IMR-90 (cell line): ENCODE results near the gene NKAIN4. TPM values are rescaled to one million over a fixed set of nuclear protein-coding genes. Genes with fewer than 3 reads are reported as not detected.

Experiments used
- ATAC-seq: fragments of 200-7000 bp; cut with Tn5 transposase; 2 replicates; pipeline ENCODE4 v1.9.1; 2020; ENCODE audit warnings: low read depth, mild to moderate bottlenecking, moderate library complexity
- BruUV-seq: library from RNA; stranded (reverse); fragments of 400-500 nt; replicated peaks from 2 replicates; lab custom pipeline; 2021; lab: Mats Ljungman, UMichigan
- CTCF ChIA-PET: fragments of 300-600 bp; formaldehyde crosslinking; extraction: SDS; loops from one replicate; lab custom pipeline; 2021; ENCODE audit warnings: antibody characterized with exemption; lab: Yijun Ruan, JAX
- POLR2A ChIA-PET: fragments of 300-600 bp; sonication (Branson Sonifier 250); formaldehyde crosslinking; loops from one replicate; lab custom pipeline; 2022; ENCODE audit warnings: antibody characterized with exemption; ENCODE audit not compliant: unreplicated experiment; lab: Charles Lee
- DNase-seq: peaks from one replicate; pipeline ENCODE4 v3.0.0; 2013
- H2AFZ ChIP-seq: replicated peaks from 2 replicates; pipeline ENCODE3; 2013; ENCODE audit warnings: low read length, mild to moderate bottlenecking; ENCODE audit not compliant: poor library complexity
- H2AK5ac ChIP-seq: 2 replicates; pipeline ENCODE4 v1.6.1; 2013; ENCODE audit warnings: low read depth, low read length, inconsistent platforms
- H2AK9ac ChIP-seq: replicated peaks from 2 replicates; pipeline ENCODE3; 2013; ENCODE audit warnings: mild to moderate bottlenecking, low read depth, low read length, moderate library complexity; ENCODE audit not compliant: poor library complexity
- H2BK120ac ChIP-seq: 2 replicates; pipeline ENCODE4 v1.6.1; 2013; ENCODE audit warnings: low read depth, low read length, inconsistent platforms
- H2BK15ac ChIP-seq: 3 replicates; pipeline ENCODE4 v1.6.1; 2013; ENCODE audit warnings: low read depth, low read length, inconsistent platforms
- H2BK20ac ChIP-seq: 2 replicates; pipeline ENCODE4 v1.6.1; 2013; ENCODE audit warnings: low read depth, mild to moderate bottlenecking, inconsistent platforms, low read length, moderate library complexity
- H2BK5ac ChIP-seq: 2 replicates; pipeline ENCODE4 v1.6.1; 2013; ENCODE audit warnings: mild to moderate bottlenecking, low read depth, low read length, inconsistent platforms; ENCODE audit not compliant: poor library complexity, severe bottlenecking
- H3K14ac ChIP-seq: replicated peaks from 2 replicates; pipeline ENCODE4 v1.6.1; 2013; ENCODE audit warnings: low read depth, low read length, inconsistent platforms
- H3K18ac ChIP-seq: 2 replicates; pipeline ENCODE4 v1.6.1; 2013; ENCODE audit warnings: low read depth, low read length, control low read depth
- H3K23ac ChIP-seq: 2 replicates; pipeline ENCODE4 v1.6.1; 2013; ENCODE audit warnings: low read depth, low read length, inconsistent platforms
- H3K27ac ChIP-seq: 2 replicates; pipeline ENCODE4 v1.5.1; 2013; ENCODE audit warnings: mild to moderate bottlenecking, control low read depth, low read length; ENCODE audit not compliant: insufficient read depth
- H3K27me3 ChIP-seq: 2 replicates; pipeline ENCODE4 v1.6.1; 2013; ENCODE audit warnings: low read length; ENCODE audit not compliant: control insufficient read depth, insufficient read depth
- H3K36me3 ChIP-seq: 2 replicates; pipeline ENCODE4 v1.6.1; 2013; ENCODE audit warnings: low read length, mixed read lengths; ENCODE audit not compliant: control insufficient read depth, insufficient read depth
- H3K4ac ChIP-seq: 2 replicates; pipeline ENCODE4 v1.6.1; 2013; ENCODE audit warnings: low read depth, low read length, inconsistent platforms
- H3K4me1 ChIP-seq: 2 replicates; pipeline ENCODE4 v1.6.1; 2013; ENCODE audit warnings: low read length, mixed read lengths; ENCODE audit not compliant: control insufficient read depth, insufficient read depth
- H3K4me2 ChIP-seq: 2 replicates; pipeline ENCODE4 v1.6.1; 2013; ENCODE audit warnings: low read depth, mild to moderate bottlenecking, control low read depth, low read length, moderate library complexity
- H3K4me3 ChIP-seq: 2 replicates; pipeline ENCODE4 v1.5.1; 2013; ENCODE audit warnings: low read depth, mild to moderate bottlenecking, control low read depth, low read length, moderate library complexity; ENCODE audit not compliant: insufficient read depth
- H3K56ac ChIP-seq: 2 replicates; pipeline ENCODE4 v1.6.1; 2013; ENCODE audit warnings: low read length, inconsistent platforms; ENCODE audit not compliant: insufficient read depth; ENCODE audit errors: extremely low read depth
- H3K79me1 ChIP-seq, 2 experiments: 2 replicates each; pipeline ENCODE4 v1.6.1; 2013; ENCODE audit warnings: low read length in 2 of 2, inconsistent platforms in 1 of 2, low read depth in 1 of 2
- H3K9ac ChIP-seq: 2 replicates; pipeline ENCODE4 v1.6.1; 2013; ENCODE audit warnings: low read depth, low read length, control low read depth
- H3K9me1 ChIP-seq: 2 replicates; pipeline ENCODE4 v1.6.1; 2013; ENCODE audit warnings: low read length, inconsistent platforms; ENCODE audit not compliant: insufficient read depth
- H3K9me3 ChIP-seq: 2 replicates; pipeline ENCODE4 v1.6.1; 2013; ENCODE audit warnings: low read length; ENCODE audit not compliant: control insufficient read depth, insufficient read depth
- H4K20me1 ChIP-seq: 2 replicates; pipeline ENCODE4 v1.6.1; 2013; ENCODE audit warnings: low read length, inconsistent platforms; ENCODE audit not compliant: insufficient read depth
- H4K5ac ChIP-seq: 2 replicates; pipeline ENCODE4 v1.6.1; 2013; ENCODE audit warnings: mild to moderate bottlenecking, low read depth, low read length, control low read depth
- H4K8ac ChIP-seq, 2 experiments: 2 replicates each; pipeline ENCODE4 v1.6.1; 2013; ENCODE audit warnings: low read depth in 2 of 2, low read length in 2 of 2, control low read depth in 1 of 2, inconsistent platforms in 1 of 2
- H4K91ac ChIP-seq: 2 replicates; pipeline ENCODE4 v1.6.1; 2013; ENCODE audit warnings: low read depth, low read length, inconsistent platforms; ENCODE audit not compliant: insufficient read depth
- BHLHE40 ChIP-seq: fragments of 150-350 bp; IDR thresholded peaks from 2 replicates; pipeline ENCODE4 v1.6.1; 2016; ENCODE audit warnings: mild to moderate bottlenecking, low read depth, low read length
- CEBPB ChIP-seq: IDR thresholded peaks from 2 replicates; pipeline ENCODE4 v1.6.1; 2012; ENCODE audit warnings: low read depth, low read length, improper control_type of control experiment
- CHD1 ChIP-seq: IDR thresholded peaks from 2 replicates; pipeline ENCODE4 v1.6.1; 2012; ENCODE audit warnings: low read depth, low read length, improper control_type of control experiment
- FOS ChIP-seq: fragments of 150-350 bp; IDR thresholded peaks from 2 replicates; pipeline ENCODE4 v1.6.1; 2016; ENCODE audit warnings: low read depth, low read length
- MAFK ChIP-seq: IDR thresholded peaks from 2 replicates; pipeline ENCODE4 v1.6.1; 2012; ENCODE audit warnings: low read depth, low read length, improper control_type of control experiment
- MAZ ChIP-seq: IDR thresholded peaks from 2 replicates; pipeline ENCODE4 v1.6.1; 2012; ENCODE audit warnings: low read depth, mild to moderate bottlenecking, low read length, improper control_type of control experiment, moderate library complexity, borderline replicate concordance
- NFE2L2 ChIP-seq: fragments of 150-350 bp; IDR thresholded peaks from 2 replicates; pipeline ENCODE4 v1.6.1; 2016; ENCODE audit warnings: low read depth, mild to moderate bottlenecking, low read length
- POLR2A ChIP-seq: IDR thresholded peaks from 2 replicates; pipeline ENCODE4 v1.6.1; 2012; ENCODE audit warnings: mild to moderate bottlenecking, low read depth, low read length
- RFX5 ChIP-seq: IDR thresholded peaks from 2 replicates; pipeline ENCODE4 v1.8.0; 2012; ENCODE audit warnings: low read depth, mild to moderate bottlenecking, low read length, moderate library complexity
- SMC3 ChIP-seq: fragments of 150-350 bp; IDR thresholded peaks from 2 replicates; pipeline ENCODE4 v1.6.1; 2016; ENCODE audit warnings: low read depth, mild to moderate bottlenecking, antibody characterized with exemption, low read length, moderate library complexity
- WGBS, 2 experiments: methylation state at CpG; one replicate each; pipeline versions ENCODE4 v1.1.5 to v1.1.7; 2013; ENCODE audit warnings: missing lambda C conversion rate in 2 of 2; ENCODE audit not compliant: insufficient read length in 1 of 2; ENCODE audit errors: extremely low coverage in 2 of 2; 5-methylcytosine and 5-hydroxymethylcytosine counted together
- dilution Hi-C: fragments of 300-500 bp; cut with HindIII; formaldehyde crosslinking; loops from one replicate; pipeline ENCODE4 v1.14.3; 2018; ENCODE audit warnings: low sequenced_read_pairs; ENCODE audit not compliant: unreplicated experiment
- in situ Hi-C: fragments of 300-500 bp; cut with MboI; formaldehyde crosslinking; loops from 3 replicates; pipeline ENCODE4 v1.14.3; 2019; ENCODE audit warnings: low sequenced_read_pairs, inconsistent platforms, mixed read lengths
- intact Hi-C: fragments of 100-400 bp; cut with micrococcal nuclease; formaldehyde crosslinking; loops from 2 replicates; pipeline ENCODE4 v1.10.0; 2022
- polyA plus RNA-seq, 3 experiments: library from polyadenylated mRNA; depleted of rRNA; stranded (reverse); fragments of >200 nt; gene quantifications; 2 replicates each; pipeline ENCODE4 v1.2.3, GENCODE V29; 2012; ENCODE audit warnings: low replicate concordance in 1 of 3
- total RNA-seq: library from RNA; depleted of rRNA; stranded (reverse); fragments of >200 nt; gene quantifications from 2 replicates; pipeline ENCODE4 v1.2.3, GENCODE V29; 2012
- TF ChIP-seq, protein P1 (sequence below): fragments of 150-350 bp; IDR thresholded peaks from 2 replicates; pipeline ENCODE4 v1.6.1; 2017; ENCODE audit warnings: mild to moderate bottlenecking, antibody characterized with exemption, low read length, low read depth
- TF ChIP-seq, protein P2 (sequence below): fragments of 150-350 bp; IDR thresholded peaks from 2 replicates; pipeline ENCODE4 v1.6.1; 2016; ENCODE audit warnings: low read depth, mild to moderate bottlenecking, low read length, moderate library complexity, borderline replicate concordance
- TF ChIP-seq, protein P3 (sequence below): conservative IDR thresholded peaks from 2 replicates; pipeline ENCODE4 v1.5.1; 2012; ENCODE audit warnings: mild to moderate bottlenecking, low read depth, low read length, improper control_type of control experiment

Gene NKAIN4
- total and polyA plus RNA-seq, 2 of the 4 experiments (the other 2 are of a cell fraction) = not detected

DNA sequence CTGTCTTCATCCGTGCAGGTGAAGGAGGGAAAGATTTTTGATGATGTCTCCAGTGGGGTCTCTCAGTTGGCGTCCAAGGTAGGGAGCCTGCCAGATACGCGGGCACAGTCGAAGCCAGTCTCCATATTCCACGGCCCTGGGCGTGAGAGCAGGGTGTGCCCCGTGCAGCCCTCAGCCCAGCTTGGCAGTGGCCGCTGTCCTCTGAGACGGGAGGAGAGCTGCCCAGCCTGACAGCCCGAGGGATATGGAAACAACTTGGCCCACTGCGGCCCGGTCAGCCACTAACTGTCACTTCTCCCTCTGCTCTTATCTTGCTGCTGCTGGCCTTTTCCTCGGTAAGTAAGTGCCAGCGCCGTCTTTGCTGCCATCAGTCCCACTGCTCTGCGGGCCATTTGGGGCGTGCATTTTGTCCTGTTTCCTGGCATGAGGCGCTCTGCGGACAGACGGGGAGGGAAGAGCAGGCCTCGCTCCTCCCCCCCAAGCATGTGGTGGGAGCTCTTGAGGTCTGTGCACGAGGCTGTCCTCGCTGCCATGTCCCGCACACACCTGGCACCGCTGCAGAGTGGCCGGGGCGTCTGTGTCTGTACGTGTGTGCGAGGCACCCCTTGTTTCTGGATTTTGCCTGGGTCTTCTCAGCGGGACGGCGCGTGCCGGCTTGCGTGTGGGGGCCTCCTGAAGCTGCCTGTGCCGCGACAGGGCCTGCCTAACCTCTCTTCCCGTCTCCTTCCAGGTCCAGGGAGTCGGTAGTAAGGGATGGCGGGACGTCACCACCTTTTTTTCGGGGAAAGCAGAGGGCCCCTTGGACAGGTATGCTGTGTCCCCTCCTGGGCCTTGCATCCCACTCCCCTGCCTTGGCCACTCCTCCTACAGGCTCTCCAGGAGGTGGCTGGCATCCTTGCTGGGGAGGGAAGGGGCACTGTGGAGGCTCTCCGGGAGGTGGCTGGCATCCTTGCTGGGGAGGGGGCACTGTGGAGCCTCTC is 31.7 kb upstream of the NKAIN4 start:
- Histone ChIP-seq H3K9me3 (no peaks in the 10 kb centered on the region), H3K23ac (no peak overlapping the region), H2AK9ac (no peak overlapping the region), H3K9ac (no peak overlapping the region), H3K4ac (no peak overlapping the region), H3K79me1 (peaks cover 3 to 22% of the 10 kb centered on the region in 2 experiments; a peak in 3 of 4 replicates), H4K8ac (no peak overlapping the region), H2AK5ac (no peak overlapping the region), H3K18ac (no peak overlapping the region), H3K27ac (no peak overlapping the region), H3K9me1 (no peaks in the 10 kb centered on the region), H4K5ac (no peak overlapping the region), H4K20me1 (peaks cover 61% of the 10 kb centered on the region), H2AFZ (no peak overlapping the region), H3K4me3 (no peak overlapping the region), H3K36me3 (peaks cover 77% of the 10 kb centered on the region), H2BK5ac (no peak overlapping the region), H2BK15ac (no peak overlapping the region), H3K56ac (no peak overlapping the region), H3K4me2 (no peak overlapping the region), H3K4me1 (no peaks in the 10 kb centered on the region), H4K91ac (no peak overlapping the region), H3K14ac (no peak overlapping the region), H2BK120ac (no peak overlapping the region), H3K27me3 (no peaks in the 10 kb centered on the region), H2BK20ac (no peak overlapping the region)
- BruUV-seq = no TSS peak
- ChIA-PET CTCF (no interaction called here), POLR2A (no interaction called here)
- DNase-seq (no peak), ATAC-seq (no peak)
- intact Hi-C loops = no loop called here
- TF ChIP-seq NFE2L2 (no peak), MAFK (no peak), RFX5 (no peak), POLR2A (no peak), BHLHE40 (no peak), SMC3 (no peak), CEBPB (no peak), FOS (no peak), CHD1 (no peak), MAZ (no peak)
- TF ChIP-seq, protein P1, sequence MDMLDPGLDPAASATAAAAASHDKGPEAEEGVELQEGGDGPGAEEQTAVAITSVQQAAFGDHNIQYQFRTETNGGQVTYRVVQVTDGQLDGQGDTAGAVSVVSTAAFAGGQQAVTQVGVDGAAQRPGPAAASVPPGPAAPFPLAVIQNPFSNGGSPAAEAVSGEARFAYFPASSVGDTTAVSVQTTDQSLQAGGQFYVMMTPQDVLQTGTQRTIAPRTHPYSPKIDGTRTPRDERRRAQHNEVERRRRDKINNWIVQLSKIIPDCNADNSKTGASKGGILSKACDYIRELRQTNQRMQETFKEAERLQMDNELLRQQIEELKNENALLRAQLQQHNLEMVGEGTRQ = no peak
- TF ChIP-seq, protein P2, sequence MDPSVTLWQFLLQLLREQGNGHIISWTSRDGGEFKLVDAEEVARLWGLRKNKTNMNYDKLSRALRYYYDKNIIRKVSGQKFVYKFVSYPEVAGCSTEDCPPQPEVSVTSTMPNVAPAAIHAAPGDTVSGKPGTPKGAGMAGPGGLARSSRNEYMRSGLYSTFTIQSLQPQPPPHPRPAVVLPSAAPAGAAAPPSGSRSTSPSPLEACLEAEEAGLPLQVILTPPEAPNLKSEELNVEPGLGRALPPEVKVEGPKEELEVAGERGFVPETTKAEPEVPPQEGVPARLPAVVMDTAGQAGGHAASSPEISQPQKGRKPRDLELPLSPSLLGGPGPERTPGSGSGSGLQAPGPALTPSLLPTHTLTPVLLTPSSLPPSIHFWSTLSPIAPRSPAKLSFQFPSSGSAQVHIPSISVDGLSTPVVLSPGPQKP = no peak
- TF ChIP-seq, protein P3, sequence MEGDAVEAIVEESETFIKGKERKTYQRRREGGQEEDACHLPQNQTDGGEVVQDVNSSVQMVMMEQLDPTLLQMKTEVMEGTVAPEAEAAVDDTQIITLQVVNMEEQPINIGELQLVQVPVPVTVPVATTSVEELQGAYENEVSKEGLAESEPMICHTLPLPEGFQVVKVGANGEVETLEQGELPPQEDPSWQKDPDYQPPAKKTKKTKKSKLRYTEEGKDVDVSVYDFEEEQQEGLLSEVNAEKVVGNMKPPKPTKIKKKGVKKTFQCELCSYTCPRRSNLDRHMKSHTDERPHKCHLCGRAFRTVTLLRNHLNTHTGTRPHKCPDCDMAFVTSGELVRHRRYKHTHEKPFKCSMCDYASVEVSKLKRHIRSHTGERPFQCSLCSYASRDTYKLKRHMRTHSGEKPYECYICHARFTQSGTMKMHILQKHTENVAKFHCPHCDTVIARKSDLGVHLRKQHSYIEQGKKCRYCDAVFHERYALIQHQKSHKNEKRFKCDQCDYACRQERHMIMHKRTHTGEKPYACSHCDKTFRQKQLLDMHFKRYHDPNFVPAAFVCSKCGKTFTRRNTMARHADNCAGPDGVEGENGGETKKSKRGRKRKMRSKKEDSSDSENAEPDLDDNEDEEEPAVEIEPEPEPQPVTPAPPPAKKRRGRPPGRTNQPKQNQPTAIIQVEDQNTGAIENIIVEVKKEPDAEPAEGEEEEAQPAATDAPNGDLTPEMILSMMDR = no peak
- dilution Hi-C loops = no loop called here
- WGBS, 2 experiments = 98% methylated on average over 23 of the region's 44 CpGs; no CpG with 5 or more reads in 1 of the 2 experiments
- in situ Hi-C loops = no loop called here
